WTC11 (cell line): Measurements from ENCODE around the gene BABAM2. TPM values are rescaled to one million over a fixed set of nuclear protein-coding genes. Genes with fewer than 3 reads are reported as not detected.

Source experiments
- ATAC-seq: fragments of 200-7000 bp; cut with Tn5 transposase; 2 replicates; pipeline ENCODE4 v1.10.0; 2021; ENCODE audit warnings: mild to moderate bottlenecking, moderate library complexity
- CTCF ChIA-PET: fragments of 300-600 bp; sonication (Branson Sonifier 250); formaldehyde crosslinking; loops from one replicate; lab custom pipeline; 2021; ENCODE audit warnings: antibody characterized with exemption; lab: Charles Lee
- POLR2A ChIA-PET: fragments of 350-600 bp; sonication (Branson Sonifier 250); formaldehyde crosslinking; loops from one replicate; lab custom pipeline; 2021; ENCODE audit warnings: antibody characterized with exemption; lab: Charles Lee
- DNase-seq: peaks from one replicate; pipeline ENCODE4 v3.0.0; 2021; ENCODE audit warnings: low spot score
- H3K27ac Mint-ChIP-seq: 2 replicates; pipeline ENCODE4 v1.8.0; 2021; ENCODE audit warnings: mixed read lengths
- H3K27me3 Mint-ChIP-seq: 2 replicates; pipeline ENCODE4 v1.8.0; 2021; ENCODE audit warnings: low read depth, mild to moderate bottlenecking, moderate library complexity, mixed read lengths
- H3K36me3 Mint-ChIP-seq: 2 replicates; pipeline ENCODE4 v1.8.0; 2021; ENCODE audit warnings: mixed read lengths
- H3K4me1 Mint-ChIP-seq: 2 replicates; pipeline ENCODE4 v1.8.0; 2022; ENCODE audit warnings: mixed read lengths
- H3K4me3 Mint-ChIP-seq: 2 replicates; pipeline ENCODE4 v1.8.0; 2021; ENCODE audit warnings: mild to moderate bottlenecking, moderate library complexity, mixed read lengths
- H3K9me3 Mint-ChIP-seq: 2 replicates; pipeline ENCODE4 v1.8.0; 2021; ENCODE audit warnings: mixed read lengths
- ELF4 ChIP-seq: sonication (generic); formaldehyde crosslinking; IDR thresholded peaks from 2 replicates; pipeline ENCODE4 v1.8.1; 2022; ENCODE audit warnings: low read depth, mild to moderate bottlenecking, moderate library complexity, missing genetic modification reagents
- ETV6 ChIP-seq: sonication (generic); formaldehyde crosslinking; IDR thresholded peaks from 2 replicates; pipeline ENCODE4 v1.8.1; 2022; ENCODE audit warnings: mild to moderate bottlenecking, missing genetic modification reagents
- FOXK1 ChIP-seq: sonication (generic); formaldehyde crosslinking; IDR thresholded peaks from 2 replicates; pipeline ENCODE4 v1.8.0; 2022; ENCODE audit warnings: mild to moderate bottlenecking, moderate library complexity, missing genetic modification reagents
- FOXP1 ChIP-seq: sonication (generic); formaldehyde crosslinking; IDR thresholded peaks from 2 replicates; pipeline ENCODE4 v1.8.0; 2022; ENCODE audit warnings: missing genetic modification reagents, mild to moderate bottlenecking, moderate library complexity, borderline replicate concordance
- FOXP4 ChIP-seq: sonication (generic); formaldehyde crosslinking; IDR thresholded peaks from 2 replicates; pipeline ENCODE4 v1.8.0; 2022; ENCODE audit warnings: mild to moderate bottlenecking, missing genetic modification reagents
- HMGA2 ChIP-seq: fragments of 250-450 bp; sonication (Bioruptor Pico); IDR thresholded peaks from 2 replicates; pipeline ENCODE4 v1.4.0; 2021; ENCODE audit warnings: mild to moderate bottlenecking, moderate library complexity
- JAZF1 ChIP-seq: fragments of 250-450 bp; sonication (Bioruptor Pico); IDR thresholded peaks from 2 replicates; pipeline ENCODE4 v1.9.0; 2021; ENCODE audit warnings: moderate library complexity, mild to moderate bottlenecking, inconsistent platforms
- SMAD3 ChIP-seq: sonication (generic); formaldehyde crosslinking; IDR thresholded peaks from 2 replicates; pipeline ENCODE4 v1.8.0; 2022; ENCODE audit warnings: missing genetic modification reagents, mild to moderate bottlenecking, borderline replicate concordance
- SOX15 ChIP-seq: fragments of 250-450 bp; sonication (Bioruptor Pico); IDR thresholded peaks from 2 replicates; pipeline ENCODE4 v1.9.0; 2021; ENCODE audit warnings: mild to moderate bottlenecking
- USF1 ChIP-seq: sonication (generic); formaldehyde crosslinking; IDR thresholded peaks from 2 replicates; pipeline ENCODE4 v1.8.0; 2022; ENCODE audit warnings: mild to moderate bottlenecking, missing genetic modification reagents
- ZBTB21 ChIP-seq: sonication (generic); formaldehyde crosslinking; IDR thresholded peaks from 2 replicates; pipeline ENCODE4 v1.8.1; 2023; ENCODE audit warnings: mild to moderate bottlenecking, missing genetic modification reagents, borderline replicate concordance
- ZNF138 ChIP-seq: sonication (generic); formaldehyde crosslinking; conservative IDR thresholded peaks from 2 replicates; pipeline ENCODE4 v1.8.1; 2022; ENCODE audit warnings: mild to moderate bottlenecking, moderate library complexity, missing genetic modification reagents
- ZNF232 ChIP-seq: sonication (generic); formaldehyde crosslinking; IDR thresholded peaks from 2 replicates; pipeline ENCODE4 v1.8.0; 2022; ENCODE audit warnings: mild to moderate bottlenecking, missing genetic modification reagents
- ZNF423 ChIP-seq: fragments of 250-450 bp; sonication (Bioruptor Pico); IDR thresholded peaks from 2 replicates; pipeline ENCODE4 v2.1.2; 2022; ENCODE audit warnings: mild to moderate bottlenecking, moderate library complexity
- total RNA-seq: library from RNA; stranded (reverse); gene quantifications from 3 replicates; pipeline ENCODE4 v1.2.3, GENCODE V29; 2021
- TF ChIP-seq, protein P1 (sequence below): sonication (generic); formaldehyde crosslinking; IDR thresholded peaks from 2 replicates; pipeline ENCODE4 v1.8.0; 2022; ENCODE audit warnings: missing genetic modification reagents
- TF ChIP-seq, protein P2 (sequence below): fragments of 250-450 bp; sonication (Bioruptor Pico); IDR thresholded peaks from 2 replicates; pipeline ENCODE4 v1.9.0; 2021; ENCODE audit warnings: moderate library complexity, mild to moderate bottlenecking, inconsistent platforms, borderline replicate concordance
- TF ChIP-seq, protein P3 (sequence below): sonication (generic); formaldehyde crosslinking; IDR thresholded peaks from 2 replicates; pipeline ENCODE4 v1.8.1; 2023; ENCODE audit warnings: mild to moderate bottlenecking, missing genetic modification reagents, borderline replicate concordance
- TF ChIP-seq, protein P4 (sequence below): sonication (generic); formaldehyde crosslinking; IDR thresholded peaks from 2 replicates; pipeline ENCODE4 v1.8.0; 2023; ENCODE audit warnings: missing genetic modification reagents
- TF ChIP-seq, protein P5 (sequence below): sonication (generic); formaldehyde crosslinking; IDR thresholded peaks from 2 replicates; pipeline ENCODE4 v1.8.1; 2023; ENCODE audit warnings: mild to moderate bottlenecking, missing genetic modification reagents, moderate library complexity

BABAM2 gene
- total RNA-seq, 1 experiment from 2014 or later = 16.5 TPM

DNA sequence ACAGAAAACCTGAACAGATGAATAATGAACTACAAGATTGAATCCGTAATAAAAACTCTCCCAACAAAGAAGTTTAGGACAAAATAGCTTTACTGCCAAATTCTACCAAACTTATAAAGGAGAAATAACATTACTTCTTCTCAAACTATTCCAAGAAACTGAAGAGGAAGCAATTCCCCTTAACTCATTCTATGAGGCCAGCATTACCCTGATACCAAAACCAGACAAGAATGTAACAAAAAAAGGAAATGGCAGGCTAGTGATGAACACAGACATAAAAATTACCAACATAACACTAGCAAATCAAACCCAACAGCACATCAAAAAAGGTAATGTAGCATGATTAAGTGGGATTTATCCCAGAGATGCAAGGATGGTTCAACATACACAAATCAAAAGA, 288.4 kb downstream of the BABAM2 start (continued):
- TF ChIP-seq FOXP1 (CRISPR knock-in tag) (no peak), HMGA2 (CRISPR knock-in tag) (no peak), ZNF423 (no peak), USF1 (no peak), JAZF1 (CRISPR knock-in tag) (no peak)
- TF ChIP-seq, protein P1, sequence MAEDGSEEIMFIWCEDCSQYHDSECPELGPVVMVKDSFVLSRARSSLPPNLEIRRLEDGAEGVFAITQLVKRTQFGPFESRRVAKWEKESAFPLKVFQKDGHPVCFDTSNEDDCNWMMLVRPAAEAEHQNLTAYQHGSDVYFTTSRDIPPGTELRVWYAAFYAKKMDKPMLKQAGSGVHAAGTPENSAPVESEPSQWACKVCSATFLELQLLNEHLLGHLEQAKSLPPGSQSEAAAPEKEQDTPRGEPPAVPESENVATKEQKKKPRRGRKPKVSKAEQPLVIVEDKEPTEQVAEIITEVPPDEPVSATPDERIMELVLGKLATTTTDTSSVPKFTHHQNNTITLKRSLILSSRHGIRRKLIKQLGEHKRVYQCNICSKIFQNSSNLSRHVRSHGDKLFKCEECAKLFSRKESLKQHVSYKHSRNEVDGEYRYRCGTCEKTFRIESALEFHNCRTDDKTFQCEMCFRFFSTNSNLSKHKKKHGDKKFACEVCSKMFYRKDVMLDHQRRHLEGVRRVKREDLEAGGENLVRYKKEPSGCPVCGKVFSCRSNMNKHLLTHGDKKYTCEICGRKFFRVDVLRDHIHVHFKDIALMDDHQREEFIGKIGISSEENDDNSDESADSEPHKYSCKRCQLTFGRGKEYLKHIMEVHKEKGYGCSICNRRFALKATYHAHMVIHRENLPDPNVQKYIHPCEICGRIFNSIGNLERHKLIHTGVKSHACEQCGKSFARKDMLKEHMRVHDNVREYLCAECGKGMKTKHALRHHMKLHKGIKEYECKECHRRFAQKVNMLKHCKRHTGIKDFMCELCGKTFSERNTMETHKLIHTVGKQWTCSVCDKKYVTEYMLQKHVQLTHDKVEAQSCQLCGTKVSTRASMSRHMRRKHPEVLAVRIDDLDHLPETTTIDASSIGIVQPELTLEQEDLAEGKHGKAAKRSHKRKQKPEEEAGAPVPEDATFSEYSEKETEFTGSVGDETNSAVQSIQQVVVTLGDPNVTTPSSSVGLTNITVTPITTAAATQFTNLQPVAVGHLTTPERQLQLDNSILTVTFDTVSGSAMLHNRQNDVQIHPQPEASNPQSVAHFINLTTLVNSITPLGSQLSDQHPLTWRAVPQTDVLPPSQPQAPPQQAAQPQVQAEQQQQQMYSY (CRISPR knock-in tag) = no peak

- Mint-ChIP-seq H3K9me3 (peaks cover 18% of the 10 kb centered on the region), H3K36me3 (peaks cover 5% of the 10 kb centered on the region), H3K4me3 (no peak overlapping the region), H3K27me3 (no peaks in the 10 kb centered on the region; the same call in 1 of the 2 replicates), H3K27ac (no peak overlapping the region), H3K4me1 (no peaks in the 10 kb centered on the region)
- DNase-seq = no peak
- TF ChIP-seq ZNF232 (CRISPR knock-in tag) (no peak), ZNF423 (no peak), JAZF1 (CRISPR knock-in tag) (no peak), FOXK1 (CRISPR knock-in tag) (no peak), ETV6 (CRISPR knock-in tag) (no peak), SOX15 (CRISPR knock-in tag) (no peak), ELF4 (no peak), SMAD3 (CRISPR knock-in tag) (no peak), FOXP4 (CRISPR knock-in tag) (no peak), ZNF138 (no peak), ZBTB21 (CRISPR knock-in tag) (no peak)
- TF ChIP-seq, protein P1 (CRISPR knock-in tag) = no peak
- TF ChIP-seq, protein P2, sequence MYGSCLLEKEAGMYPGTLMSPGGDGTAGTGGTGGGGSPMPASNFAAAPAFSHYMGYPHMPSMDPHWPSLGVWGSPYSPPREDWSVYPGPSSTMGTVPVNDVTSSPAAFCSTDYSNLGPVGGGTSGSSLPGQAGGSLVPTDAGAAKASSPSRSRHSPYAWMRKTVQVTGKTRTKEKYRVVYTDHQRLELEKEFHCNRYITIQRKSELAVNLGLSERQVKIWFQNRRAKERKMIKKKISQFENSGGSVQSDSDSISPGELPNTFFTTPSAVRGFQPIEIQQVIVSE (CRISPR knock-in tag) = no peak
- TF ChIP-seq, protein P3, sequence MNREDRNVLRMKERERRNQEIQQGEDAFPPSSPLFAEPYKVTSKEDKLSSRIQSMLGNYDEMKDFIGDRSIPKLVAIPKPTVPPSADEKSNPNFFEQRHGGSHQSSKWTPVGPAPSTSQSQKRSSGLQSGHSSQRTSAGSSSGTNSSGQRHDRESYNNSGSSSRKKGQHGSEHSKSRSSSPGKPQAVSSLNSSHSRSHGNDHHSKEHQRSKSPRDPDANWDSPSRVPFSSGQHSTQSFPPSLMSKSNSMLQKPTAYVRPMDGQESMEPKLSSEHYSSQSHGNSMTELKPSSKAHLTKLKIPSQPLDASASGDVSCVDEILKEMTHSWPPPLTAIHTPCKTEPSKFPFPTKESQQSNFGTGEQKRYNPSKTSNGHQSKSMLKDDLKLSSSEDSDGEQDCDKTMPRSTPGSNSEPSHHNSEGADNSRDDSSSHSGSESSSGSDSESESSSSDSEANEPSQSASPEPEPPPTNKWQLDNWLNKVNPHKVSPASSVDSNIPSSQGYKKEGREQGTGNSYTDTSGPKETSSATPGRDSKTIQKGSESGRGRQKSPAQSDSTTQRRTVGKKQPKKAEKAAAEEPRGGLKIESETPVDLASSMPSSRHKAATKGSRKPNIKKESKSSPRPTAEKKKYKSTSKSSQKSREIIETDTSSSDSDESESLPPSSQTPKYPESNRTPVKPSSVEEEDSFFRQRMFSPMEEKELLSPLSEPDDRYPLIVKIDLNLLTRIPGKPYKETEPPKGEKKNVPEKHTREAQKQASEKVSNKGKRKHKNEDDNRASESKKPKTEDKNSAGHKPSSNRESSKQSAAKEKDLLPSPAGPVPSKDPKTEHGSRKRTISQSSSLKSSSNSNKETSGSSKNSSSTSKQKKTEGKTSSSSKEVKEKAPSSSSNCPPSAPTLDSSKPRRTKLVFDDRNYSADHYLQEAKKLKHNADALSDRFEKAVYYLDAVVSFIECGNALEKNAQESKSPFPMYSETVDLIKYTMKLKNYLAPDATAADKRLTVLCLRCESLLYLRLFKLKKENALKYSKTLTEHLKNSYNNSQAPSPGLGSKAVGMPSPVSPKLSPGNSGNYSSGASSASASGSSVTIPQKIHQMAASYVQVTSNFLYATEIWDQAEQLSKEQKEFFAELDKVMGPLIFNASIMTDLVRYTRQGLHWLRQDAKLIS (CRISPR knock-in tag) = no peak
- TF ChIP-seq, protein P4, sequence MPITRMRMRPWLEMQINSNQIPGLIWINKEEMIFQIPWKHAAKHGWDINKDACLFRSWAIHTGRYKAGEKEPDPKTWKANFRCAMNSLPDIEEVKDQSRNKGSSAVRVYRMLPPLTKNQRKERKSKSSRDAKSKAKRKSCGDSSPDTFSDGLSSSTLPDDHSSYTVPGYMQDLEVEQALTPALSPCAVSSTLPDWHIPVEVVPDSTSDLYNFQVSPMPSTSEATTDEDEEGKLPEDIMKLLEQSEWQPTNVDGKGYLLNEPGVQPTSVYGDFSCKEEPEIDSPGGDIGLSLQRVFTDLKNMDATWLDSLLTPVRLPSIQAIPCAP (CRISPR knock-in tag) = no peak
- TF ChIP-seq, protein P5, sequence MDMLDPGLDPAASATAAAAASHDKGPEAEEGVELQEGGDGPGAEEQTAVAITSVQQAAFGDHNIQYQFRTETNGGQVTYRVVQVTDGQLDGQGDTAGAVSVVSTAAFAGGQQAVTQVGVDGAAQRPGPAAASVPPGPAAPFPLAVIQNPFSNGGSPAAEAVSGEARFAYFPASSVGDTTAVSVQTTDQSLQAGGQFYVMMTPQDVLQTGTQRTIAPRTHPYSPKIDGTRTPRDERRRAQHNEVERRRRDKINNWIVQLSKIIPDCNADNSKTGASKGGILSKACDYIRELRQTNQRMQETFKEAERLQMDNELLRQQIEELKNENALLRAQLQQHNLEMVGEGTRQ (CRISPR knock-in tag) = no peak
- POLR2A ChIA-PET = no interaction called here
- CTCF ChIA-PET = interaction anchor here (1.0 kb wide), 1 partner anchor 459 kb away, joined by 3 read pairs; no protein-coding TSS in a partner anchor
- ATAC-seq = no peak
Measured at GRCh38 chr2:28181801-28182200, 291.3 kb downstream of the BABAM2 start.
